HG03432 (cell line): ENCODE results near the gene MADD.

Experiments
- ATAC-seq: cut with Tn5 transposase; IDR thresholded peaks from one replicate; pipeline ENCODE4 v1.9.1; 2021; ENCODE audit warnings: mild to moderate bottlenecking, moderate library complexity; ENCODE audit not compliant: unreplicated experiment

The MADD gene

GRCh38 chr11:47249378-47249715, 20.6 kb upstream of the MADD start:
- ATAC-seq, result no peak

GRCh38 chr11:47251751-47252150, 18.2 kb upstream of the MADD start:
- ATAC-seq, result no peak

GRCh38 chr11:47253660-47254059, 16.3 kb upstream of the MADD start:
- no peak for ATAC-seq

DNA sequence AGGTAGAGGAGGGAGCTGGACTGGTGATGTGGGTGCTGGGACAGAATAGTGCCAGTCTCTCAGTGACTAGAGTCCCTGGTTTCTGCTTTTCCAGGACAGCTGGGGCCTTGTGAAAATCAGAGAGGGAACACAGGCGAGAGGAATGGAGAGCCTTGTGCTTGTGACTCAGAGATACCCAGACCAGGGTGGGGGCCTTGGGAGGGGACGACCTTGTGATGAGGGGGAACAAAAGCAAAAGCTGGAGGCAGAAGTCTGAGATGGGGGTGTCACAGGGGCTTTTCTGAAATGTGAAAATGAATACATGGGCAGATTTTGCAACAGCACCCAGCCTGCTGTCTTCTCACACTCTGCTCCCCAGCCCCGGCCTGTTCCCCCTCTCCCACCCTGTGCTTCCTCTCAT, 15.5 kb upstream of the MADD start:
- no peak for ATAC-seq

DNA sequence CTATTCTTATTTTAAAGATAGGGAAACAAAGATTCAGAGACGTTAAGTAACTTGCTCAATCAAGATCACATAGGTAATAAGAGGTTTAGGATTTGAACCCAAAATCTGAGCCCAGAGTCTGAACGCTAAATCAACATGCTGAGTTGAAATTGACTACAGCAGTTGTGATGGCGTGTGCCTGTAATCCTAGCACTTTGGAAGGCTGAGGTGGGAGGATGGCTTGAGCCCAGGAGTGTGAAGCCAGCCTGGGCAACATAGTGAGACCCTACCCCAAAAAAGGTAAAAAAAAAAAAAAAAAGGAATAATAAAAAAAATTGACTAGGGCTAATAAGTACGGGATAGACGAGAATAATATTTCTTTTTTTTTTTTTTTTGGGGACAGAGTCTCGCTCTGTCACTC, 13.6 kb upstream of the MADD start:
- ATAC-seq, result no peak

GRCh38 chr11:47257177-47257516, 12.8 kb upstream of the MADD start:
- no peak for ATAC-seq

DNA sequence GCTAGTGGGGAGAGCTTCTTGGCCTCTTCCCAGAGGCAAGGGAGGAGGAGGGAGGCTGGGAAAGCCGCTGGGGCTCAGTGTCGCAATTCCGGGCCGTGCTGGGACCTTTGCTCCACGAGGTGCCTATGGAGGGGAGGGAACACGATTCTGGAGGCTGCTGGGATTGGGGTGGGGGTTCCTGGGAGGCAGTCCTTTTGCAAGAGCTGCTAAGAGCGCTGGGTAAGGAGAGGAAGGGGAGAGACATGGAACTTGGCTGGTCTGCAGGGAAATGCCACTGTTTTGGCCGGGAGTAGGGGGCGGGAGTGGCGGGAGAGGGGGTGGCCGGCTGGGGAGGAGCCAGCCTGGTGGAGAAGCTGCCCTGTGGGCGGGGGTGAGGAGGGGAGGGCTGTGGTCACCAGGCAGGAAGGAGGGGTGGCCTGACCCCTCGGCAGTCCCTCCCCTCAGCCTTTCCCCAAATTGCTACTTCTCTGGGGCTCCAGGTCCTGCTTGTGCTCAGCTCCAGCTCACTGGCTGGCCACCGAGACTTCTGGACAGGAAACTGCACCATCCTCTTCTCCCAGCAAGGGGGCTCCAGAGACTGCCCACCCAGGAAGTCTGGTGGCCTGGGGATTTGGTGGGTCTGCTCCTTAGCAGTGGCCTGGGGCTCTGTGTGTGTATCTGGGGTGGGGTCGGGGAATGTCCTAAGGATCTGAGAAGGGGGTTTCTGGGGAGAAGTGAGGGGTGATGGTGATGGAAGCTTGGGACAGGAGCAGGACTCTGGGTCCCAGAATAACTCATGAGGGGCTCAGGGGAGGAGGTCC, 12.2 kb upstream of the MADD start, which contains the start of gene NR1H3:
Gene NR1H3, plus strand, starts transcription at position 480 of the 800 bp plus-strand sequence. CDS start 1,221 bp downstream, outside the sequence.
- no peak for ATAC-seq

GRCh38 chr11:47258317-47258902, 11.5 kb upstream of the MADD start:
- no peak for ATAC-seq

DNA sequence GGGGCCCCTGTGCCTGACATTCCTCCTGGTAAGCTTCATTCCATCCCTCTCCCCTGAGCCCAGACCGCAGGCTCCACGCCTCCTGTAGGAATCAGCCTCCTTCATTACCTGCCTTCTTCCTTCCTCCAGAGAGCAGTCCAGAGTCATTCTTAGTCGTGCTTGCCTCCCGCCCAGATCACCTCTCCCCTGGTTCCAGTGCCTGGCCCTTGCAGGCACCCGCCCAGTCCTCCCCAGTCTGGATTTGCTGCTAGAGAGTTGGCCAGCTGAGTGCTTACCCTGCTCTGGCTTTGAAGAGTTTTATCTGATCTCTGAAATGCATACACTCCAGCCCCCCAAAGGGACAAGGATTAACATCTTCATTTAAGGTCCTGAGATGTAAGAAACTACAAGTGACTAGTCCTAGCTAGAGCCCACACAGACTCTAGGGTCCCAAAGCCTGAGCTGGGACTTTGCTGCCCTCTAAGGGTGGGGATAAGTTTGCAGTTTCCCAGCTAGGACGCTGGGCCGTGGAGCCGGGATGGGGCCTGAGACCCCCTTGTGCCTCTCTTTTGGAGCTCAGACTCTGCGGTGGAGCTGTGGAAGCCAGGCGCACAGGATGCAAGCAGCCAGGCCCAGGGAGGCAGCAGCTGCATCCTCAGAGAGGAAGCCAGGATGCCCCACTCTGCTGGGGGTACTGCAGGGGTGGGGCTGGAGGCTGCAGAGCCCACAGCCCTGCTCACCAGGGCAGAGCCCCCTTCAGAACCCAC, 10.5 kb upstream of the MADD start:
- peak; percentile 46 for ATAC-seq

GRCh38 chr11:47260366-47260765, 9.6 kb upstream of the MADD start:
- no peak for ATAC-seq

DNA sequence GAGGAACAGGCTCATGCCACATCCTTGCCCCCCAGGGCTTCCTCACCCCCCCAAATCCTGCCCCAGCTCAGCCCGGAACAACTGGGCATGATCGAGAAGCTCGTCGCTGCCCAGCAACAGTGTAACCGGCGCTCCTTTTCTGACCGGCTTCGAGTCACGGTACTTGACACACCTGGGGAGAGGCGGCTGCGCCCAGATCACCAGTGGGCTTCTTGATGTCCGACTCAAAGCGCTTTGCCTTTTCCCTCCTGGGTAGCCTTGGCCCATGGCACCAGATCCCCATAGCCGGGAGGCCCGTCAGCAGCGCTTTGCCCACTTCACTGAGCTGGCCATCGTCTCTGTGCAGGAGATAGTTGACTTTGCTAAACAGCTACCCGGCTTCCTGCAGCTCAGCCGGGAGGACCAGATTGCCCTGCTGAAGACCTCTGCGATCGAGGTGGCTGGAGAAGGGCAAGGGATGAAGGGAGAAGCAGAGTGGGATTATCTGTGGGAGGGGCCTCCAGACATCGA, 8.6 kb upstream of the MADD start:
- ATAC-seq, result no peak

- no peak for ATAC-seq
Observed at GRCh38 chr11:47264119-47264518, 5.8 kb upstream of the MADD start.

- ATAC-seq, result no peak
Observed at GRCh38 chr11:47264521-47264920, 5.4 kb upstream of the MADD start.

GRCh38 chr11:47267876-47268275, 2.1 kb upstream of the MADD start:
- no peak for ATAC-seq

DNA sequence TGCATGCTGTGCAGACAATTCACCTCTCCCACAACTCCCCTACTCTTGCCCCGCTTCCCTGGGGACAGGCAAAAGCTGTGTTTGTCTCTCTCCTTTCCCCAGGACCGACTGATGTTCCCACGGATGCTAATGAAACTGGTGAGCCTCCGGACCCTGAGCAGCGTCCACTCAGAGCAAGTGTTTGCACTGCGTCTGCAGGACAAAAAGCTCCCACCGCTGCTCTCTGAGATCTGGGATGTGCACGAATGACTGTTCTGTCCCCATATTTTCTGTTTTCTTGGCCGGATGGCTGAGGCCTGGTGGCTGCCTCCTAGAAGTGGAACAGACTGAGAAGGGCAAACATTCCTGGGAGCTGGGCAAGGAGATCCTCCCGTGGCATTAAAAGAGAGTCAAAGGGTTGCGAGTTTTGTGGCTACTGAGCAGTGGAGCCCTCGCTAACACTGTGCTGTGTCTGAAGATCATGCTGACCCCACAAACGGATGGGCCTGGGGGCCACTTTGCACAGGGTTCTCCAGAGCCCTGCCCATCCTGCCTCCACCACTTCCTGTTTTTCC, 1.4 kb upstream of the MADD start:
- ATAC-seq, result no peak

GRCh38 chr11:47269002-47269828, 718 bp upstream of the MADD start:
- peak; percentile 62 for ATAC-seq

DNA sequence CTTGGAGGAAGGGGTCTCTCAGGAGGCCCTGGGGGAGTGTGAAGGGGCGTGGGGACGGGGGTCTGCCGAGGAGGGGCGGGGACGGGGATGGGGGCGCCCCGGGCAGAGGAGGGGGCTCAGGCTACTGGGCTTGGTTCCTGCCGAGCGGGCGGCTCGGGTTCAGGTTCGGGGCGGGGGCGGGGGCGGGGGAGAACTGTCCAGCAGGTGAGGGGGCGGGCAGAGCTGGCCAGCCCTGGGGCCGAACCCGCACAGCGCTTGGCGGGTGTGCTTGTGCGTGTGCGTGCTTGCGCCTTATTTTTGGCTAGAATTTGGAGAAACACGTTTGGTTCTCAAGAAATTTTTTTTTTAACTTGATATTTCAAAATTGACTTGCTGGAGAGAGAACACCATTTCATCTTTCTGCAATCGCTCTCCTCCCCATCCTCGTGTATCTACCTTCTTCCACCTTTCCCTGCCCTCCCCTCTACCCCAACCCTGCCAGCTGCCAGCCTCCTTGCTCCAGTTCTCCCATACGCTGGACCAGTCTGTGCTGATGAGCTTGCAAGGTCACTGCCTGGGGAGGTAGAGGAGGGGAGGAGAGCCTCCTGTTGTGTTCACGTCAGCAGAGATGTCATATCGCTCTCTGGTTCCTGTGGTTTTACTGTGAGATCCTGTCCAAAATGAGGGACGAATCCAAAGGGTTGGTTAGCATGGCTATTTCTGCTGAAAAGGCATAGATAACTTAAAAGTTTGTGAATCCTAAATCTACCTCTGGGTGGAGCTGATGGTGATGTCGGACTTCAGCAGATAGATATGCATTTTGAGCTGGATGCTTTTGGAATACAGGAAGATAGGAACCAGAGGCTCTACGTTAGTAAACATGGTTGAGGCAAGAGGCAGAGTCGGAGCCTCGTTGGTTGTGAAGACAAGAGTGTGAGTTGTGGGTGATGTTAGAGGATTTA, 668 bp downstream of the MADD start:
- ATAC-seq, result no peak

DNA sequence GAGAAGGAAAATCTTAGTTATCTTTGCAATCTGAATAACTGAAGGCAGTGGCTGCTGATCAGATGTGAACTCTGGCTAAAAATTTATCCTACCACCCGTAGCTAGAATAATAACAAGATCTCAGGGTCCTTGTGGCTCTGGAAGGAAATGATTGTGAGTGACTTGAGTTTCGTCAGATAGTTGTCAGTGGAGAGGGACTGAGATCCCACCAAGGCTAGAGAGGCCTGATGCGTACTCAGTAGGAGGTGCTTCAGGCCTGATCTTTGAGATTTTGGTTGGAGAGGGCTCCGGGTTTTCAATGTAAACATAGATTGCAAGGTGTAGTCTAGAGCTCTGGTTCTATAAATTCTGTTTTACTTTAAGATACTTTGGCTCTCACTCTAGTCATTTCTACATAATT, 1.4 kb downstream of the MADD start:
- no peak for ATAC-seq

DNA sequence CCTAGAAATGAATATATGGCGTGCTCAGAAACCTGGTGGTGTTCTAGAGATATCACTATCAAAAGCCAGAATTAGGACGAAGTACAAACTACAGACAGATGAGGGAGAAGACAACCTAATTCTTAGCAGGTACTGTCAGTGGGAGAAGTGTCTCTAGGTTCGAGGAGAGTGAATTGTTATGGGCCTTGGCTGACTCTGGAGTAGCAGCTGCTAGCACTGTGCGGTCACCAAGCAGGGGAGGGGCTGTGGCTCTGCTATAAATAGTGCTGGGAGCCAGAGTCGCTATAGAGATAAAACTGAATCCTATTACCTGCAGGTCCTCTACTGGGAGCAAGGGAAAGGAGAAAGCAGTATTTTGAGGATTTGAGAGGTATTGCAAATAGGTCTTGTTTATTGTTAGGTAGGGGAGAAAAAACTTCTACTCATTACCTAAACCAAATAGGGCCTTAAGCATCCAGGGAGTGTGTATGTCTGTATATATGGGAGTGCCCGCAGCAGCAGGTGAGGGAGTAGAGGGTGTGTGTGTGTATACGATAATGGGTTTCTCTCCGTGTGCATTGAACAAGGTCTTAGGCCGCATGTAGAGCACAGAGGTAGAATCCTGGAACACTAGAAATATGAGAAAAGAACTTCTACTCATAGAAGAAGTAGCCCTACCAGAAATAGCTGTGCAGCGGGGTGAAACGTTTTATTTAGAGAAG, 2.2 kb downstream of the MADD start:
- ATAC-seq, result no peak
